Measurements from ENCODE around the gene RPRD1B. TPM values are rescaled to one million over a fixed set of nuclear protein-coding genes. Genes with fewer than 3 reads are reported as not detected.

RPRD1B gene
- polyA plus RNA-seq, 1 donor, result 28.2 TPM

DNA sequence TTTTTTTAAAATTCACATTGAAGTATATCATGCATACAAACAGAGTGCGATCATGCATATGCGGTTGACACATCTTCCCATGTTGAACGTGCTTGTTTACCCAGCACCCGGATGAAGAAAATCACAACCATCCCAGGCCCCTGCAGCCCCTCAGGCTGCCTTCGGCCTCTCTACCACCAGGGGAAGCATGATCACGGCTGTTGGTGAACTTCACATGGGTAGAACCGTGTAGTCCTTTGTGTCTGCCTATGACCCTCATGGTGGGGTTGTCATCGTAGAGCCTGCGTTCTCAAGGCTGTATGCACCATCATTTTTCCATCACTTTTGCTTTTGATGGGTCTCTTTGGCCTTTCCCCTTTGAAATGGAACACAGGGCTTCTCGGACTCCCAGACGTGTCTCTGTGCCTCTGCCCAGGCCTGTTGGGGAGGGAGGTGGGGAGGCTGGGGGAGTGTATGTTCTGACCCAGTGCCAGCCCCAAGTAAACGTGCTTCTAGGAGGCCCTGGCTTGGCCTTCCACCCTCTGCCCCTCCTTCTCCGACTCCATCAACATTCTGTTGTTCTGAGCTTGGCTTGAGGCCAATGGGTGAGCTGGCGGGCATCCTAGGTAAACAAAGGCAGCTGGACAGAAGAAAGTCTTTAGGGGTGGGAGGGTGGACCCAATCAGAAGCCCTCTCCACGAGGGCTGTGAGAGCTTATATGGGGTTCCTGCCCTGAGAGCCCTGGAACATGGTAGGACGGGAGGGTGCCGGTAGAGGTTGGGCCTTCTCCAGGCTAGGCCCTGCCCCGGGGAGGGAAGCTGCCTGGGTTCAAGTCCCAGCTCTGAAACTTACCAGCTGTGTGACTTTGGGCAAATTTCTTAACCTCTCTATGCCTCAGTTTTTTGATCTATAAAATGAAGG, 91.9 kb downstream of the RPRD1B start:
- no peak for DNase-seq

DNA sequence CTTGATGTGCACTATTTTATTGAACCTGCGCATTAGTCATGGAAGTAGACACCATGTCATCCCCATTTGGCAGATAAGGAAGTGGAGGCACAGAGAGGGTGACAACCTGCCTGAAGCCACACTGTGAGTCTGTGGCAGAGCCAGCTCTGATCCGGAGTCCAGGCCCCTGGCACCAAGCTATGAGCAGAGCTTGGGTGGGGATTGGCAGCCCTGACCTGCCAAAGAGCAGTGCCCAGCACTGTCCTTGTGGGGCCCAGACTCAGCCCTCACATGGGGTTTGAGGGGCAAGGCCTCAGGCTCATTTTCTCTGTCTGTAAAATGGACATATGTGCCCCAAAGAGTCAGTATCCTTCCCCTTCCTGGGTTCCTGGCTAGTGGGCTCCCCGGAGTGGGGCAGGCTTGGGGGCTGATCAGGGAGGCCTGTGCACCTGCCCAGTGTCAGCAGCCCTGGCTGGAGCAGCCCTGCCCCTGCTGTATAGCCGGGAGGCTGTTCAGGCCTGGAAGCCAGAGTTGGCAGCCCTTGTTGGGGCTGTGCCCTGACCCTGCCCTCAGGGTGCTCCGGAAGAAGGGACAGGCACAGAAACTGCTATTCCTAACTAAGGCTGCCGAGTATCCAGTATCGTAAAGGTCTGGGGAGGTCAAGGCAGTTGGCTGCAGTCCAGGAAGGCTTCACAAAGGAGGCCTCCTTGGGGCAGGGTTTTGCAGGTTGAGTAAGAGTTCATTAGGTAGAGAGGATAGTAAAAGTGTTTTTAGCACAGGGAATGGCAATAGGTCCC, 92.8 kb downstream of the RPRD1B start:
- no peak for DNase-seq

DNA sequence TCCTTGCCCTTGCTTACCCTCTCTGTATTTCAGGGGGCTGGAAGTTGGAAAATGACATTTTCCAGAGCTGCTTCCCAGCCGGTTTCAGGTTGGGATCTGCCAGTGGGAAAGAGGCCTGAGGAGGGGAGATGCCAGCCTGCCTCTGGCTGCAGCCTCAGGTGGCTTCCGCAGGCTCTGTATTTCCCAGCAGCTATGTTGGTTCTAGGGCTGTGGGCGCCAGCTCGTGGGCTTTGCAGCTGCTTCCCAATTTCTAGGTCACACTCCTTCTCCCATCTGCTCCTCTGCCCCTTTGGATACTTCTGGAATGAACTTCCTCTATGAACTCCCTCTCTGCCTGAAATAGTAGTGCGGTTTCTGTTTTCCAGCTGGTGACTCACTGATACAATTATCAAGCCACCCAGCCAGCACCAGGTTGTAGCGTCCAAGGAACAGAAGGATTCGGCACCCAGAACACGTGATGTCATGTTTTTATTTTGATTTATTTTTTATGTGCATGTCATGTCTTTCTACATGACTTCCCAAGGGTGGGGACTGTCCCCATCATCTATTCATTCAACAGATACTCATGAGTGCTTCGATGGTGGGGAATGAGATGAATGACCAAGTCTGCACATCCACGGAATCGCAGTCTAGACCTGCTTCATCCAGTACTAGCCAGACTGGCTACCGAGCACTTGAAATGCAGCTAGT, 93.5 kb downstream of the RPRD1B start:
- DNase-seq, result peak; percentile 36

DNA sequence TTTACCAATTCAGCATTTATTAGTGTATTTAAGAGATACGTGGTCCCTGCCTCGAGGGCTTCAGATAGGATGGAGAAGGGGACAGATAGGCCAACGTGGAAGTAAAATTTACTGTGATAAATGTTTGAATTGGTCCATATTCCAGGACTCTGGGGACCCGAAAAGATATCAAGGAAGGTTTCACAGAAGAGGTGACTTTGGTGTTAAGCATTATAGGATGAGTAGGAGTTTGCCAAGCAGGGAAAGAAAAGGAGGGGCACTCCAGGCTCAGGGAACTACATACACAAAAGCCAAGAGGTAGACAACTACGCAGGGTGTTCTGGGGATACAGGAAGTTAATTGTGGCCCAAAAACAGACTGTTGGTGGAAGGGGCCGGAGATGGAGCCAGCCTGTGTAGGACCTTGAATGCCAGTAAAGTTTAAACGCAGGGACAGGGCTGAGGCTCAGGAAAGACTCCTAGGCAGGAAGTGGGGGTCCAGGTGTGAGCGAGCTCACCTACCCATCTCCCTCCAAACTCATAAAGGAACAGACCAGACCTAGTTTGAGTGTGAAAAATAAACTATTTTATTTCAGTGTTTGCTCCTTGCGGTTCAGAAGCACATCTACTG, 94.5 kb downstream of the RPRD1B start:
- no peak for DNase-seq

DNA sequence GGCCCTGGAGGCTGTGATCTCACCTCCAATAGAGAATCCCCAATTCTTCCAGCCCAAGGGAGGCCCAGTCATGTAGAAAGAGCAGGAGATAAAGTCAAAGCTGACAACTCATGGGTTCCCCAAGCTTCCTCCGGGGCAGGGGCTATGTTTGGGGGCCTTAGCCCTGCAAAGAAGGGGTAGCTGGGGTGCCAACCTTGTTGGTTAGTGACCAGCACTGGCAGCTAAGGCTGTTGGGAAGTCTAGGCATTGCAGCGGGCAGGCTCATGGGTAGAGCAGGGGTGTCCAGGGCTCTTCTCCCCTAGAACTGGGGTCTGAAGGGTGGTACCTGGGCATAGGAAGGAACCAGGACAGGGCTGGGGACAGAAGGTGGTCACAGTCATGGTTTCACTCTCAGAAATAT, 95.1 kb downstream of the RPRD1B start:
- no peak for DNase-seq

DNA sequence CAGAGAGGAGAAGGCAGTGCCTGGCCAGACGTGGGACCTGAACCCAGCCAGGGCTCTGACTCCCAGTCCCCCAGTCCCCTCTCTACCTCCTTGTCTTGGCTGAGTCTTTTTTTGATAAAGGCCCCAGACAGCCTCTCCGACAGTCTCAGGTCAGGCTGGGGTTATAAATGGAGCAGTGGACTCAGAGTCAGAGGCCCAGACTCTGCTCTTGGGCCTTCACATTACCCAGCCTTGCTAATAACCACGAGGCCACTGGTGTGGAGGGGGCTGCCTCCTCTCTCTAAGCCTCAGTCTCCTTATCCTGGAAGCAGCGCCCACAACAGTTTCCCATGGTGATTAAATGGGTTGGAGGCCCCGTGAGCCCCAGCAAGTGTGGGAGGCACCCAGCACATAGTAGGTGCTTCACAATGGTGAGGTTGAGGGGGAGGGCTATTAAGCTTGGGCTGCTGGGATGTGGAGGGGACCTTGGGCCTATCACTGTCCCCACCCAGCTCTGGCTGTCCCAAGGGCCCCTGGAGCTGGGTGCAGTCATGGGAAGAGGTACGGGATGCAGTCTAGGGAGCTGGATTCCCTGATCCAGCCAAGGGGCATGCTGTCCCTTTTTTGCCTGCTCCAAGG, 95.8 kb downstream of the RPRD1B start:
- DNase-seq, result no peak

DNA sequence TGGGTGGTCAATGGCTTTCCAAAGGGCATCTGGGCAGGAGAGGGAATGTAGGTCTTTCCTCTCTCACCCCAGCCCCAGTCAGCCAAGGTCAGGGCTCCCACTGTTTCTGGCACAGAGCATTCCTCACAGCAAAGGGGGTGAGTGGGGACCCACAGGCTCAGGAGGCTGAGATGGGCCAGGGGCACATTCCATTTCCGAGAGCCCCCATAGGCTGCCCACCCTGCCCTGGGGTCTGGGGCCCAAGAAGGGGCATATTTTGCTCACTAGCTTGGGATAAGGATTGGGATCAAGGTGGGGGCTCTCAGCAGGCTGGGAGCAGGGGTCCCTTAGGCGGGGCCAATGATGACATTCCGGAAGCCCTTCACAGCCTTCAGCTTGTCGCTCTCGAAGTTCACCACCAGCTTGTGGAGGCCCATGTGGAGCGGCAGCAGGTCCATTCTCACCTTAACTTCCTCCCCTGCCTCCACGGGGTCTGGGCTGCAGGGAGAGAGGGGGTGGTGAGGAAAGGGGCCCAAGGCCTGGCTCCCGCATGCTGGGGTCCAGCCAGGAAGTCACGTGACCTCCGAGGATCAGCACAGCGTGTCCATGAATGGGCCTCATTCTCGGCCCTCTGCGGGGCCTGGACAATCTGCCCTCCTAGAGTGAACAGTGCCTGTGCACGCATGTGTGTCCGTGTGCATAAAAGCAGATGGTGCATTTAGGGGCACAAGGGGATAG, 96.5 kb downstream of the RPRD1B start:
- DNase-seq, result no peak

DNA sequence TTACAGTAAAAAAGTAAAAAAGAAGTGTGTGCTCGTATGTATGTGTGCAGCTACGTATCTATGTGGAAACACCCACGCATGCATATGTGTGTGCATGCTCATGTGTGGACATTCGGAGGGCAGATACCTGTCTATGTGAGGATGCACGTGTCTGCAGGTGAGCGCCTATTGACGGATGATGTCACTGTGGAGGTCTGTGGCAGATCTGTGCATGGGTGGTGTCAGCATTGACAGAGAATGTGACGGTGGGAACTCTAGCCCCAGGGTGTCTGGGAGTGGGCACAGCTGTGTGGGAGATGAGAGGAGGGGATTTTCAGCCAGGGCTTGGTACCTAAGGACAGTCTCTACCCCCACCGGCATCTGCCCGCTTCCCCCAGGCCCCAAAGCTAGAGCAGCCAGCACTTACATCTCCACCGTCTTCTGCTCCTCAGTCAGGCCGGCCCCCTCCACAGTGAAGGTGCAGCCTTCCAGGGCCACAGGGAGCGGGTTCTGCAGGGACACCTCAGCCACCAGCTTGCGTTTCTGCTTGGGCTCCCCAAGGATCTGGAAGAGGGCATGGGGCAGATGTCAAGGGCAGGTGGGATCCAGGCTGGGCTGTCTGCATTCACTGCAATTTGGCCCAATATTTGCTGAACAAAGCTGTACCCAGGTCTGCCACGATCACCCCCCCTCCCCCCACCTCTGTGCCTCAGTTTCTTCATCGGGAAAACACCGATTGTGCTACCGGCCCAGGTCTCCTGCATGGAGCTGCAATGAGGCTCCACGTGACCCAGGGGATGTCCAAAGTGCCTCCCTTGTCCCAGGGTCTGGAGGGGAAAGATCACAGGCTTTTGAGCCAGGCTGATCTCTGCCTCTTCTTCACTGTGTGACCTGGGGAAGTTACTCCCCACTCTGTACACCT, 97.4 kb downstream of the RPRD1B start:
- DNase-seq, result no peak

DNA sequence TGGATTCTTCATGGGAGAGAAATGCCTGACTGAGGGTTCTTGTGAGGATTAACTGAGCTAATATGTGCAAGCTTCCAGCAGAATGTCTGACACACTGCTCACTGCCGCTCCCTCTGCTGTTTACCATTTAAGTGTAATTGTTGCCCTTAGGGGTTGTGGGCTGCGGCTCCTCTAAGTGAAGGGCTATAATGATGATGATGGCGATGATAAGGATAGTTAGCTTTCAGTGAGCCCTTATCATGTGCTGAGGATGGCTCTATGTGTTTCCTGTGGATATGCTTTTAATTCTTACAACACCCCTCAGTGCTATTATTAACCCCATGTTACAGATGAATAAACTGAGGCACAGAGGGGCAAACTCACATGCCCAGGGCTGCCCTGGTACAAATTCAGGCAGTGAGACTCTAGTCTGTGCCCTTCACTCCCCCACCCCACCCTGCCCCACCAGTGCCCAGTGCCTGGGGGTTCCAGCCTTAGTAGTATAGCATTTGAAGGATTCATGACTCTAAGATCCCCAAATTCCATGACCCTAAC, 98.1 kb downstream of the RPRD1B start:
- DNase-seq, result no peak

DNA sequence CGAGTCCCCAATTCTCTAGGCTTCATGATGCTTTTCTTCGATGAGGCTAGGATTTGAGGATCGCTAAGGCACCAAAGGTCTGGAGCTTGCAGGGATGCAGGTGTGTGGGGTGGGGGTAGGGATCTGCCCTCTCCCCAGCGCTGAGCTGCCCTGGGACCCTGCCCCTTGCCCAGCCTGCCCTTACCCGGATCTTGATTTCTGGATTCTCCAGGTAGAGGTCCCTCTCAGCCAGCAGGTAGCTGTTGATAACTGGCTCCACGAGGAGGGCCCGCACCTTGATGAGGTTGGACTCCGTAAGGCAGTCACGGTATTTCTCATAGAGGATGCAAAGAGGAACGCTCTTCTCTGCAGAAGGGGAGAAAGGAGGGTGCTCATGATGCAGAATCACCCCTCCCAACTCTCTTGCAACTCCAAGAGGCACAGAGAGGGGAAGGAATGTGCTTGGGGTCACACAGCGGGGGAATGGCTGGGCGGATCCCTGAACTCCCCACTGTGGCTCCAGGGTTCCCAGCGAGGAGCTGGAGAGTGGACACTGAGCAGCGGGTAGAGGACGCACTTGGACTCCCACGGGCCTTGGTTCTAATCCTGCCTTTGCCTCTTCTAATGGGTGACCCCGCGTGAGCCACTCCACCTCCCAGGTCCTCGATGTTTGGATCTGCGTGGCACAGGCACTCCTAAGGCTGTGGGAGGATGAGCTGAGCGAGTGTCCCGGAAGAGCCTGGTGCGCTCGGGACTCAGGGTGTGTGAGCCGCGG, 98.8 kb downstream of the RPRD1B start:
- DNase-seq, result no peak

DNA sequence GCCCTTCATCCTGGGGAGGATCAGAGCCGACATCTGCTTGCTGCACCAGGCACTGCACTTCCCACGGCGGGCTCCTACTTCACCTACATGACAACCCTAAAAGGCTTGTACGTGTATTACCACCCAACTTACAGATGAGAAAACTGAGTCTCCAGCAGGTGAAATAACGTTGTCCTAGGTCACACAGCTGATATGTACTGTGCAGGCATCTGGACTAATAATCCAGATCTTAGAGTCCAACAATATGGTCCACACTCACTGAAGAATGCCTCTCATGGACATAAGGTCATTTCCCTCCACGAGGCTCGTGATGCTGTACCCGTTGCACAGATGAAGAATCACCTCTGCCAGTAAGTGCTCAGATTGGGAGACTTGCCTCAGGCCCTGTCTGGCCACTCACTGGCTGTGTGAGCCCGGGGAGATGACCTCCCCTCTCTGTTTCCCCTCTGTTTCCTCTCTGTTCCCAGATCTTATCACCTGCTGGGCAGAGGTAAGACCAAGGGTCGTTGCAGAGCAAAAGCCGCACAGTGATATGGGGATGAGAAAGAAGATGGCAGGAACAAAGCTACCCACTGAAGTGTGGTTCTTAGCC, 99.5 kb downstream of the RPRD1B start:
- DNase-seq, result no peak

DNA sequence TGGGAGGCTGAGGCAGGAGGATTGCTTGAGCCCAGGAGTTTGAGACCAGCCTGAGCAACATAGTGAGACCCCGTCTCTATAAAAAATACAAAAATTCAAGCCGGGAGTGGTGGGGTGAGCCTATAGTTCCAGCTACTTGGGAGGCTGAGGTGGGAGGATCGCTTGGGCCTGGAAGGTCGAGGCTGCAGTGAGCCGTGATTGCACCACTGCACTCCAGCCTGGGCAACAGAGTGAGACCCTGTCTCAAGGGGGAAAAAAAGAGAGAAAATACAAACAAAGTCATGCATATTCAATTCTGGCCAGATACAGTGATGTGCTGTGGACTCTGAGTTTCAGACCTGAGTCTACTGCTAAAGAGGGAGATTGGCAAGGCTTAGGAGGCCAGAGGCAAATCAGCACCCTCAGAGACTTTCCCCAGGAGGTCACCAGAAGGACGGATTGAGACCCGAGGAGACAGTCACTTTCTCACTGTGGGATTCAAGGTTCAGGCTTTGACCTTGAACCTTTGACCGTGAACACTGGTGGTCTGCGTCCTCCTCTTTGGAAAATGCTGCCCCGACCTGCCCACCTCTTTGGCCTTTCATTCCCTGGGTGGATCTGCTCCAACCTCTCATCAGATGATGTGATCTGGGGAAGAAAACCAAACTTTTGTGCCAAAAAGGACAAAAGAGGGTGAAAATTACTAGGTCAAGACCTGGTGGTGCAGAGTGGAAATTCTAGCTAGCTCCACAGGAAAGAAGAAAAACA, 100.3 kb downstream of the RPRD1B start:
- DNase-seq, result no peak

DNA sequence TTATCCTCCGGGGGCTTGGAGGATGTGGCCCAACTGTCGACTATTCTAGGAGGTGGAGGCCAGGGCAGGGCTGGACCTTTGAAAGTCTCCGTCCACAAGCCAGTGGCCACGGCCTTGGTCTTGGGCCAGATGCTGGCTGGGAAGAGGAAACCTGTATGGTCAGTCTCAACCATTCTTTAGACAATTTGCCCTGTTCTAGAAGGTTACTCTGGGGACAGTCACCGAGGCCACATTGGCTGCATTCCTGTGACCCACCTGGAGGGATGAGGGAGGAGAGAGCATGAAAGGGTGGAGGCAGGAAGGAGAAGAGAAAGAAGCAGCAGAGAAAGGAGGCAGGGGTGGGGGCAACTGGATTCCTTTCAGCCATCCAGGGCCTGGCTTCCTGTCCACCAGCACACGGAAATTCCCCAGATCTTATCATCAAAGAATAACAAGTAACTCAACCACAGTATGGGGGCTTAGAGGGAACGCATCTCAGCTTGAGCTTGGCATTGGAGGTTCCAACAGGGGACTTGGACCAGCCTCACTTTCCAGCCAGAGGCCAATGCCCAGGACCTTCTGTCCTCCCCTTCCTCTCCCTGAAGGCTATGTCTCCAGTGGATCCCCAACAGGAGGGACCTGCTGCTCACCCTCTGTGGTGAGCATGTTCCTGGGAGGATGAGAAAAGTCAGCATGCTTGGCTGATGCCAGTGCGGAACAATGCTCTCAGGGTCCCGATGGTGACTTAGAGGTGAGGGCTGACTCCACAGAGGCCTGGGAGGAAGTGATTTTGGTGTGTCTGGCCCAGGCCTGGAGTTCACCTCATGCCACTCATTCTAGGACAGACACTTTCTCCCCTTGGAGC, 101.1 kb downstream of the RPRD1B start:
- no peak for DNase-seq

DNA sequence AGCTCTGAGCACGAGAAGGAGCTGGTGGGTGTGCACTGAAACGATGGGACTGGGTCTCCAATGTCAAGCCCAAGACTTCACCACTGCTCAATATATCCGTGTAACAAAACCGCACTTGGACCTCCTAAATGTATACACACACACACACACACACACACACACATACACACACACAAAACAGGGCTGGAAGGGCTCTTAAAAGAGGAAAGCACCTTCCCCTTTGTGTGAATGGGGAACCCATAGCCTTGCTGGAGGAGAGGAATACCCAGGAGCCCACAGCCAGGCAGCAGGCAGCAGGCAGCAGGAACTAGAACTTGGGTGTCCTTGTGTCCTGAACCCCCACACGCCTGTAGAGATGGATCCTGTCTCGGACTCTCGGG, 101.7 kb downstream of the RPRD1B start:
- DNase-seq, result no peak

DNA sequence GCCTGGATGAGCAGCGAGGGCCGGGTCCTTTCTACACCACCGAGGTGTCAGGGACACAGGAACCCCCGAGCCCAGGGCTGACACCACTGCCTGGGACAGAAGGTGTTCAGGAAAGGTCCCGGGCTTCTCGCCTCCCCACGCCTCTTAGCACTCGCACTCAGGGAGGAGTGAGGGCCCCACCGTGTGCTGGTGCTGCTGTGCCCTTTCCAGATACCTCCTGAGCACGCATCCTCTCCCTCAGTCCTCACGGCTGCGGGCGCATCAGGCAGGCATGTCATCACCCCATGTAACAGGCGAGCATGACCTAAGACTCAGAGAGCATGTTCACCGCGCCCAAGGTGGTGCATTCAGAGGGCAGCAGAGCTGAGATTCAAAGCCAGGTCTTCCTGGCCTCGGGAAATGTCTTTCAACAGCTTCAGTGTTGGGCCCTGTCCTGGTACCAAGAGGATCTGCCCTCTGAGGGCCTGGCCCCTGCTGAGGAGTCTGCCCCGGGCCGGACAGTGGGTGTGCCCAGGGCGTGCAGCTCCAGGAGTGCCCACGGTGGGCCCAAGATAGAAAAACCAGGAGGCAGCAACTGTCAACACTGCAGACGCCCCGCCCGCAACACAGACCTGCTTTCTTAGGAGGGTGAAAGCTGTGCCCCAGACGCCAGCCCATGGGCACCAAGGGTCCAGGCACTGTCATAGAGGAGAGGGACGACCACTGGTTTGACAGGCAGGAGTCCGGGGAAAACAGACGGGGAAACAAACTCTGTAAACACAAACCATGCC, 102.3 kb downstream of the RPRD1B start:
- no peak for DNase-seq

DNA sequence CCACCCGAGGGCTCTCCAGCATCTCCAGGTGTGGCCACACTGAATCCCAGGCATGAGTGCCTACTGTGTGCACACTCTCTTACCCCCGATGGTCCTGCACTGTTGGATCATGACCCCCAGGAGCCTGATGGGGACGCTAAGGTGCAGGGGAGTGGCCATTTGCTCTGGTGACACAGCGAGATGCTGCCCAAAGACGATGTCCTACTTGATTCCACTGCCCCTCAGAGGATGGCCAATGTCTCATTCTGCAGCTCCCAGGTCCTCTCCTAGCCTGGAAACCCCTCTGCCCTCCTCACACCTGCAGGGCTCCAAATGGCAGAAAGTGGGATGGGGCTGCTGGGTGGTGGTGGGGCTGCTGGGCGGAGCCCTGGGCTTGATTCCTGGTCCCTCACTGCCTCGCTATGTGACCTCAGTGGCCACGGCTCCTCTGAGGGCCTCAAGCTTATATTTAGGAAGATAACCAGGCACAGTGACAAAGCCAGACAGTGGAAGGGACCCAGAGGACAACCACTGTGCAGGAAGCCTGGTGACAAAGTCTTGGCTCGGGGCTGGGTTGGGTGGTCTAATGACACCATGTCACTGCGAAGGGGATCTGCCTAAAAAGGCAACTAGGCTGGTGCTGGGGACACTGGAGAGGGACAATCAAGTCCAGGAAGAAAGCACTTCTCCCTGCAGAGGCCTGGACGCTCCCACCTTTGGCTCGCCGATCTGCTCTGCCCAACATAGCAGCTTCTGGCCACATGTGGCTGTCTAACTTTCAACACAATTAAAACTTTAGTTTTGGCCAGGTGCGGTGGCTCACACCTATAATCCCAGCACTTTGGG, 103.1 kb downstream of the RPRD1B start:
- no peak for DNase-seq
